Forelimb muscle (tissue), 1 donor: ENCODE results near the gene AGPAT3. TPM values are rescaled to one million over a fixed set of nuclear protein-coding genes. Genes with fewer than 3 reads are reported as not detected.

ENCODE experiments used
- DNase-seq: peaks from one replicate; pipeline ENCODE4 v3.0.0-alpha.2; 2013; ENCODE audit warnings: low read depth
- polyA plus RNA-seq: library from polyadenylated mRNA; unstranded; fragments of 120-200 nt; gene quantifications from one replicate; pipeline ENCODE4 v1.2.1, GENCODE V29; 2013; ENCODE audit not compliant: insufficient read length

AGPAT3 gene
- polyA plus RNA-seq, 1 donor: 27.0 TPM

- DNase-seq: no peak
Measured at GRCh38 chr21:43956019-43956669, 91.1 kb downstream of the AGPAT3 start.

DNA sequence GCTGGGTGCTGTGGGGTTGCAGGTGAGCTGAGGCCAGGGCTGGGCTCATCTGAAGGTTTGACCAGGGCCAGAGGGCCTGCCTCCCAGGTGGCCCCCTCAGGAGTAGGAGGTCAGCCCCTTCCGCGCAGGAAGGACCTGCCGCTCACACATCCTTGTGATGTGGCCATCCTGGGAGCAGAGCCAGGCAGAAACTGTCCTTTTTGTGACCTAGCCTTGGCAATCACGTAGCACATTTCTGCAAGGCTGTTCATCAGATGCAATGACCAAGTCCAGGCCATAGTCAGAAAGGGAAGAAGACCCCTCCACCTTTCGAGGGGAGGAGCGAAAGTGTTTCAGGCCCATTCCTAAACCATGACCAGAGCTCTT is 91.6 kb downstream of the AGPAT3 start:
- DNase-seq: no peak

DNA sequence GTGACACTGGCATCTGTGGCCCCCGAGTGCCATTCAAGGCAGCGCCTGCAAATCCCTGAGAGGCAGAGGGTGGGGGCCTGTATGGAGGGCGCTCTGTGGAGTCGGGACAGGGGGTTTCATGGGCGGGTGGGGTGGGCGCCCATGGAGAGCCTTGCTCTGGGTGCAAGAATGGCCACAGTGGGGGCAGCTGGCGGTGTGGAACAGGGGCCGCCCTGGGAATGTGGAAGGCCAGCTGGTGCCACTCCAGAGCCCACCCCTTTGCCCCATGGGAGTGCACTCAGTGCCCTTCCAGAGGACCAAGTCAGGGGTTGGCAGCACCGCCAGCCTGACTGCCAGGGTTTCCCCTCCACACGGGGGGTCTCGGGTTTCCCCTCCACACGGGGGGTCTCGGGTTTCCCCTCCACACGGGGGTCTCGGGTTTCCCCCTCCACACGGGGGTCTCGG is 92.1 kb downstream of the AGPAT3 start:
- no peak for DNase-seq

DNA sequence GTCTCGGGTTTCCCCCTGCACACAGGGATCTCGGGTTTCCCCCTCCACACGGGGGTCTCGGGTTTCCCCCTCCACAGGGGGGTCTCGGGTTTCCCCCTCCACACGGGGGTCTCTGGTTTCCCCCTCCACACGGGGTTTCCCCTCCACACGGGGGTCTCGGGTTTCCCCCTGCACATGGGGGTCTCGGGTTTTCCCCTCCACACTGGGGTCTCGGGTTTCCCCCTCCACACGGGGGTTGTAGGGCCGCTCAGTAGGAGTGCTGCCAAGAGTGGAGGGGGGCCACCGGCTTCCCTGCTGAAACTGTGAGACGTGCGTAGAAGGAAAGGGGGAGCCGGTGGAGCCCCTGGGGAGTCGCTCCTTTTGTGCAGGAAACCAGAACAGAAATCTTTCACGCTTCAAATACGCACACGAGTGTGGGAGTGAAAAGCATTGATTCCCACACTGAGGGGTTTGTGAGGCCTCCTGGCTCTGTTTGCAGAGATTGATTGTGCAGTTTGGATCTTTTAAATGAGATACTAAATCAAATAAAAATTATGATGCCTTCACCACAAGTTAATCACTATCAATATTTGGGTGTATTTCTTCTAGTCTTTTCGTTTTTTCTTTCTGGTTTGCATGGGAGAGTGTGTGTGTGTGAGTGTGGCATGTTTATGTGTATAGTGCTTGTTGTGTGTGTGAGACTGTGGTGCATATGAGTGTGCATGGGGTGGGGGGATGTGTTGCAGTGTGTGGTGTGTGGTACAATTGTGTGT is 92.8 kb downstream of the AGPAT3 start:
- DNase-seq: no peak

DNA sequence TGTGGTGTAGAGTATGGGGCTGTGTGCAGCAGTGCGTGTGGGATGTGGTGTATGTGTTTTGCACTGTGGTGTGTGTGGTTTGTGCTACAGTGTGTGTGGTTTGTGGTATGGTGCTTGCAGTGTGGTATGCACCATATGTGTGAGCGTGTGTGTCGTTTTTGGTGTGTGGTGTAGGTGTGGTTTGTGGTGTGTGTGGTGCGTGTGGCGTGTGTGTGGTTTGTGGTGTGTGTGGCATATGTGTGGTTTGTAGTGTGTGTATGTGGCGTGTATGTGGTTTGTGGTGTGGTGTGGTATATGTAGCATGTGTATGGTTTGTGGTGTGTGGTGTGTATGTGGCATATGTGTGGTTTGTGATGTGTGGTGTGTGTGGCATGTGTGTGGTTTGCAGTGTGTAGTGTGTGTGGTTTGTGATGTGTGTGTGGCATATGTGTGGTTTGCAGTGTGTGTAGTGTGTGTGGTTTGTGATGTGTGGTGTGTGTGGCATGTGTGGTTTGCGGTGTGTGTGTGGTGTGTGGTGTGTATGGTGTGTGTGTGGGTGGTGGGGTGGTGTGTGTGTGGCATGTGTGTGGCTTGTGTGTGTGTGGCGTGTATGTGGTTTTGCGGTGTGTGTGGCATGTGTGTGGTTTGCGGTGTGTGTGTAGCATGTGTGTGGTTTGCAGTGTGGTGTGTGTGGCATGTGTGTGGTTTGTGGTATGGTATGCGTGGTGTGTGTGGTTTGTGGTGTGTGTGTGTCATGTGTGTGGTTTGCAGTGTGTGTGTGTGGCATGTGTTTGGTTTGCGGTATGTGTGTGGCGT is 93.5 kb downstream of the AGPAT3 start:
- DNase-seq: no peak

- DNase-seq: no peak
Measured at GRCh38 chr21:43959231-43960116, 94.5 kb downstream of the AGPAT3 start.

DNA sequence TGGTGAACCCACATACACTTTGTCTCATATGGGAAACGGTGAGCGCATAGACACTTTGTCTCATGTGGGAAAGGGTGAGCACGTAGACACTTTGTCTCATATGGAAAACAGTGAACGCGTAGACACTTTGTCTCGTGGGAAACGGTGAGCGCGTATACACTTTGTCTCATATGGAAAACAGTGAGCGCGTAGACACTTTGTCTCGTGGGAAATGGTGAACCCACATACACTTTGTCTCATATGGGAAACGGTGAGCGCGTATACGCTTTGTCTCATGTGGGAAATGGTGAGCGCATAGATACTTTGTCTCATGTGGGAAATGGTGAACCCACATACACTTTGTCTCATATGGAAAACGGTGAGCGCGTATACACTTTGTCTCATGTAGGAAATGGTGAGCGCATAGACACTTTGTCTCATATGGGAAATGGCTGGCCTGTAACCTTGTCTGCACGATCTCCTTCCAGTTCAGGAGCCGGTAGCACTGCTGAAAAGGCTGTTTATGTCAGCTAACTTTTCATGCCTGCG is 96.4 kb downstream of the AGPAT3 start:
- no peak for DNase-seq

GRCh38 chr21:43965911-43966585 is 101.0 kb downstream of the AGPAT3 start:
- DNase-seq: no peak

- no peak for DNase-seq
Measured at GRCh38 chr21:43966946-43967512, 102.0 kb downstream of the AGPAT3 start.

DNA sequence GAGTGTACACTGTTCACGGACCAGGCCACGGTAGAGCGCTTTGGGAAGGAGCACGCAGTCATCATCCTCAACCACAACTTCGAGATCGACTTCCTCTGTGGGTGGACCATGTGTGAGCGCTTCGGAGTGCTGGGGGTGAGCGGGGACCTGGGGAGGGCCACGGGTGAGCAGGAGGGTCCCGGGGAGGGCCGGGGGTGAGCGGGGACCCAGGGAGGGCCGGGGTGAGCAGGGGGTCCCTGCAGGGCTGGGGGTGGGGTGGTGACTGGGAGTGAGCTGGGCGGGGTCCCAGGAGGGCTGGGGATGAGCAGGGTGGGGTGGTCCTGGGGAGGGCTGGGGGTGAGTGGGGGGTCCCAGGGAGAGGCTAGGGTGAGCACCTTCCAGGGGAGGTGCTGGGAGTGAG is 103.0 kb downstream of the AGPAT3 start:
- DNase-seq: no peak

DNA sequence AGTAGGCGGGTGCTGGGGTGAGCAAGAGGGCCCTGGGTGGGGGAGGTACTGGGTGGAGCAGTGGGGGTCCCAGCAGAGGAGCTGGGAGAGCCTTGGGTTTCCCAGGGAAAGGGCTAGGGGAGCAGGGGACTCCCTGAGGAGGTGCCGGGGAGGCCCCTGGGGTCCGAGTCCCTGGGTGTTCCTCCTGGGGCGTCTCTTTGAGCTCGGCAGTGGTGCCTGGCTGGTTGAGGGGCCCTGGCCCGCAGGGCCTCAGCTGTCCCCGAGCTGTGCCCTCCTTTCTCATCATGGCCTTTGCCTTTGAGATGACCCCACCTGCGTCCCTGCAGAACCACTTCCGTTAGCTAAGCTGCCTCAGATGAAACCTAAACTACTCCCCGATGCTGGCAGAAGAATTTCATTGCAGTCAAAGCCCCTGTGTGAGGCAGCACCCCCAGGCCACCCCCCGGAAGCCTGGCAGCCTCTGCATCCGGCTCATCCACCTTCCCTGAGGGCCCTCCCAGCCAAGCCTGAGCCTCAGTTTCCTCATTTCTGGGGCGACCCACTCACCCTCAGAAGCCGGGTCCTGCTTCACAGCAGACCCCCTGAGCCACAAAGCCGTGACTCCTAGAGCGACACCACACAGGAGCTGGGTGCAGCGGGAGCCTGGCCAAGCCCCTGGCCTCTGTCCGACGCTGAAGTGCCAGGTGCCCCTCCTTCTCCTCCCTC is 103.5 kb downstream of the AGPAT3 start:
- no peak for DNase-seq

- DNase-seq: no peak
Measured at GRCh38 chr21:43969115-43969444, 104.1 kb downstream of the AGPAT3 start.

GRCh38 chr21:43970551-43970950 is 105.5 kb downstream of the AGPAT3 start:
- no peak for DNase-seq

DNA sequence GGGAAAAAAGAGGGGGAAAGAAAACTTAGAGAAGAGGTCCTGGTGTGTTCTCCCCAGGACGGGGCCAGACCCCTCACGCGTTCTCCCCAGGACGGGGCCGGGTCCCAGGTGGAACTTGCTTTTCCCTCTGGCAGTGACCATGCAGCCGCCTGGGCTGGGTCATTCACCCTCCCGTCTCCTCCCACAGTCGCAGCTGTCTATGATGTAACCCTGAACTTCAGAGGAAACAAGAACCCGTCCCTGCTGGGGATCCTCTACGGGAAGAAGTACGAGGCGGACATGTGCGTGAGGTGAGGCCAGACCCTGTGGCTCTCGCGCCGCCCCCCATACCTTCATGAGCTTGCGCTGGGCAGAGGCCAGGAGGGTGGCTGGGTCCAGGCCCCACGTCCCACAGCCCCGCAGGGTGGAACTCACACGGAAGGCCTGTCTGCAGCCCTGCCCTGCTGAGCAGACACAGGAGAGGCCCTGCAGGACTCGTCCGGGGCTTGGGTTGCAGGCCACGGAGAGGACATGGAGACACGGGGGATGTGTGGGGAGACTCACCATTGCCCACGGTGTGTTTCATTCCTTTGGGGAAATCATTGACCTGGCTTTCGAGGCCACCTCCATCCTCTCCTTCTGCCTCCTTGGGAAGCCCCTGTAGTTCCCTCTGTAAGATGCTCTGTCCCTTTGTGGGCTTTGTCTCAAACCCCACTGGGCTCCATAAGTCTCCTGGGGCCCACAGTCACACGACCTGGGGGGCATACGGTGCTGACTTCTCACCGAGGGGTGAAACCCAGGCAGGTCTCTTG is 106.4 kb downstream of the AGPAT3 start:
- no peak for DNase-seq

DNA sequence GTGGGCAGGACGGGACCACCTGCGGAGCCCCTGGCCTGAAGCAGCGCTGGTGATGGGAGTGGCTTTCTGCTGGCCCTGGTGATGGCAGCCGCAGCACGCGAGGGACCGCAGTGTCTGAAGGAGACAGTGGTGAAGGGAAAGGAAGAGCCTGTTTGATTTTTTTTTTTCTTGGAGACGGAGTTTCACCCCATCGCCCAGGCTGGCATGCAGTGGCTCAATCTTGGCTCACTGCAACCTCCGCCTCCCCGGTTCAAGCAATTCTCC is 106.9 kb downstream of the AGPAT3 start:
- no peak for DNase-seq

DNA sequence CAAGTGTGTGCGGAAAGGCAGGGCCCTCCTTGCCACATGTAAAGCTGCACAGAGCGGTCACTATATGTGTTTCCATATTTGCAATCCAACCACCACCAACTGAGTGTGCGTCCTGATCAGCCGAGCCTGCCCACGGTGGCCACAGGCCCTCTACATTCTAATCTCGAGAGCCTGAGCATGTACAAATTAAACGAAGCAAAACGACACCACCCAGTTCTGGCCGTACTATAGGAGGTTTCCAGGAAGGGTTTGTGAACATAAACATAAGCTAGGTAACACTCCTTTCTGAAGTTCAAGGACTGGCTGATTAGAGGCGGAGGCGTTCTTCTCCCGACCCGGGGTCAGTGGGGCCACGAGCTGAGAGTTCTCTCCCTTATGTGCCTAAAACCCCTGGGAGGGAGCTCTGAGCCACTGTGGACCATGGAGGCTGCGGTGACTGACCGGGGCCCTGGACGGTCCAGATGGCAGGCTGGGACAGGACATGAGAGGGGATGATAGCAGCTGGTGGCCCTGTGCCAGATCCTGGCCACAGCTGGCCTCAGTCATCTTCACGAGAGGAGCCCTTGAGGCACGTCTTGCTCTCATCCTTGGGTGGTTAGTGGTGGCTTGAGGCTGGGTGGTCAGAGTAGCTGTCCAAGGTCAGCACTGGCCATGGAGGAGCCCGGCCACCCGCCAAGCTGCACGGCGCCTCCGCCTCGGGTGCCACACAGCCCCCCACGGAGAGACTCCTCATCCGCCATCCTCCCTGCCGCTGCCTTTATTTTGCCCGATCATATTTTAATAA is 108.0 kb downstream of the AGPAT3 start:
- DNase-seq: no peak

- DNase-seq: no peak
Measured at GRCh38 chr21:43973634-43973955, 108.6 kb downstream of the AGPAT3 start.

DNA sequence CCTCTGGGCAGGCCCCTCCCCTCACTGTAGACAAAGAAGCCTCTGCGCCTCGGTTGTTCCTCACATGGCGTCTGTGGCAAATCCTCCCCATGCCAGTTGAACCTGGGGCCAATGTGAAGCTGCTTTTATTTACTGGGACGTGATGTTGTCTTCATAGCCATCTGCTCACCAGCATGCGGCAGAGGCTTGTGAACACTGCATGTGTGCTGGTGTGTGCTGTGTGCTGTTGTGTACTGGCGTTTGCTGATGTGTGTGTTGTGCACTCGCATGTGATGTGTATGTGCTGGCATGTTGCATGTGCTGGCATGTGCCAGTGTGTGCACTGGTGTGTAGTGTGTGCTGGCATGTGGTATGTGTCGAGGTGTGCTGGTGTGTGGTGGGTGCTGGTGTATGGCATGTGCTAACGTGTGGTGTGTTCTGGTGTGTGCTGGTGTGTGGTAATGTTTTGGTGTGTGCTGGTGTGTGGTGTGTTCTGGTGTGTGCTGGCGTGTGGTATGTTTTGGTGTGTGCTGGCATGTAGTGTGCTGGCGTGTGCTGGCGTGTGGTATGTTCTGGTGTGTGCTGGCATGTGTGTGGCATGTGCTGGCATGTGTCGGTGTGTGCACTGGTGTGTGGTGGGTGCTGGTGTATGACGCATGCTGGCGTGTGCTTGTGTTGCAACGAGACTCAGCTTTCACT is 109.9 kb downstream of the AGPAT3 start:
- DNase-seq: no peak
